Esophagus muscularis mucosa (tissue), 4 donors: ENCODE results near the gene ARF4. TPM values are rescaled to one million over a fixed set of nuclear protein-coding genes. Genes with fewer than 3 reads are reported as not detected.

Source experiments
- DNase-seq: peaks from one replicate; pipeline ENCODE4 v3.0.0-alpha.2; 2017; ENCODE audit errors: extremely low spot score
- H3K27ac ChIP-seq, 4 donors: fragments of 200-600 bp; sonication (generic); replicated peaks in 1 of 4; 1 replicate in 3 of 4; 2 replicates in 1 of 4; pipeline ENCODE4 v1.5.1; 2016 to 2019; ENCODE audit warnings: mild to moderate bottlenecking in 1 of 4
- H3K27me3 ChIP-seq, 4 donors: fragments of 200-600 bp; sonication (generic); one replicate each; pipeline versions ENCODE4 v1.5.1 to v1.6.0; 2016 to 2019
- H3K36me3 ChIP-seq, 4 donors: fragments of 200-600 bp; sonication (generic); one replicate each; pipeline ENCODE4 v1.5.1; 2016 to 2019
- H3K4me1 ChIP-seq, 4 donors: fragments of 200-600 bp; sonication (generic); one replicate each; pipeline ENCODE4 v1.5.1; 2016 to 2019
- H3K4me3 ChIP-seq, 4 donors: fragments of 200-600 bp; sonication (generic); 1 replicate in 2 of 4; 2 replicates in 2 of 4; pipeline ENCODE4 v1.5.1; 2016 to 2019; ENCODE audit warnings: mild to moderate bottlenecking in 4 of 4, moderate library complexity in 1 of 4
- H3K9me3 ChIP-seq, 4 donors: fragments of 200-600 bp; sonication (generic); 1 replicate in 3 of 4; 2 replicates in 1 of 4; pipeline ENCODE4 v1.5.1; 2016 to 2019
- EP300 ChIP-seq: sonication (generic); formaldehyde crosslinking; IDR thresholded peaks from one replicate; pipeline ENCODE4 v1.6.1; 2017; ENCODE audit warnings: antibody characterized with exemption
- POLR2A ChIP-seq: fragments of 450-650 bp; IDR thresholded peaks from one replicate; pipeline ENCODE4 v1.6.1; 2017; ENCODE audit warnings: antibody characterized with exemption, moderate library complexity, mild to moderate bottlenecking, low read depth
- POLR2AphosphoS5 ChIP-seq, 2 donors: sonication (generic); formaldehyde crosslinking; IDR thresholded peaks; one replicate each; pipeline ENCODE4 v1.6.1; 2017; ENCODE audit warnings: antibody characterized with exemption in 2 of 2
- WGBS: methylation state at CpG from one replicate; pipeline ENCODE4 v1.1.5; 2018; 5-methylcytosine and 5-hydroxymethylcytosine counted together
- intact Hi-C: fragments of 100-400 bp; cut with DNase I; formaldehyde crosslinking; loops from one replicate; pipeline ENCODE4 v1.15.1; 2023
- total RNA-seq, 4 donors: library from RNA; depleted of rRNA; stranded (reverse); fragments of >200 nt; gene quantifications; one replicate each; pipeline versions ENCODE4 v1.1.0 to v1.2.1, GENCODE V29; 2016
- TF ChIP-seq, protein P1 (sequence below), 3 experiments: fragments of 200-600 bp in 2 of 3; fragments of 450-650 bp in 1 of 3; sonication (generic) in 2 of 3; IDR thresholded peaks; one replicate each; pipeline ENCODE4 v1.5.1; 2017 to 2019; ENCODE audit warnings: antibody characterized with exemption in 3 of 3, mild to moderate bottlenecking in 2 of 3, moderate library complexity in 1 of 3

The ARF4 gene
- total RNA-seq, 4 donors from 2014 or later = 75.1 to 104 (median 84.1) TPM

DNA sequence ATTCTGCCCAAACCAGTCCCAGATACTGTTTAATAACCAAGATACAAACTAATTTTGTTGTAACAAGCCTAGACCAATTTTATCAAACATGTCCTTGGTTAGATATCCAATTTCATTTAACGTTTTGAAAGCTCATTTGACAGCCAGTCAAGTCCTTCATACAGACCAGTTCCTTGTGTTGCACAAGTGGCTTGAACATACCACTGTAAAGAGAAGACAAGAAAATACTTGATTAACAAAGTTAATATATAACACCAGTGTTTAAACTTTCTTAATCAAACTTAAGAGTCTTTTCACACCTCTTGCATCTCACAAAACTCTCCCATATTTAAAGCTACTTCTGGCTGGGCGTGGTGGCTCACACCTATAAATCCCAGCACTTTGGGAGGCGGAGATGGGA, 25.0 kb downstream of the ARF4 start:
- 79% methylated on average over 3 of the region's 3 CpGs for WGBS
- TF ChIP-seq POLR2AphosphoS5 (IDR thresholded peaks at IDR 0.05) (no peak), EP300 (no peak)
- TF ChIP-seq, protein P1, sequence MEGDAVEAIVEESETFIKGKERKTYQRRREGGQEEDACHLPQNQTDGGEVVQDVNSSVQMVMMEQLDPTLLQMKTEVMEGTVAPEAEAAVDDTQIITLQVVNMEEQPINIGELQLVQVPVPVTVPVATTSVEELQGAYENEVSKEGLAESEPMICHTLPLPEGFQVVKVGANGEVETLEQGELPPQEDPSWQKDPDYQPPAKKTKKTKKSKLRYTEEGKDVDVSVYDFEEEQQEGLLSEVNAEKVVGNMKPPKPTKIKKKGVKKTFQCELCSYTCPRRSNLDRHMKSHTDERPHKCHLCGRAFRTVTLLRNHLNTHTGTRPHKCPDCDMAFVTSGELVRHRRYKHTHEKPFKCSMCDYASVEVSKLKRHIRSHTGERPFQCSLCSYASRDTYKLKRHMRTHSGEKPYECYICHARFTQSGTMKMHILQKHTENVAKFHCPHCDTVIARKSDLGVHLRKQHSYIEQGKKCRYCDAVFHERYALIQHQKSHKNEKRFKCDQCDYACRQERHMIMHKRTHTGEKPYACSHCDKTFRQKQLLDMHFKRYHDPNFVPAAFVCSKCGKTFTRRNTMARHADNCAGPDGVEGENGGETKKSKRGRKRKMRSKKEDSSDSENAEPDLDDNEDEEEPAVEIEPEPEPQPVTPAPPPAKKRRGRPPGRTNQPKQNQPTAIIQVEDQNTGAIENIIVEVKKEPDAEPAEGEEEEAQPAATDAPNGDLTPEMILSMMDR (IDR thresholded peaks at IDR 0.05) = no peak
- Histone ChIP-seq H3K9me3 (no peaks in the 10 kb centered on the region), H3K27me3 (no peaks in the 10 kb centered on the region), H3K4me3 (no peak overlapping the region), H3K4me1 (peaks cover 14 to 18% (median 16%) of the 10 kb centered on the region in 4 donors), H3K36me3 (peaks cover 38 to 96% (median 66%) of the 10 kb centered on the region in 4 donors), H3K27ac (no peak overlapping the region)
- intact Hi-C loops = no loop called here
- DNase-seq = no peak

DNA sequence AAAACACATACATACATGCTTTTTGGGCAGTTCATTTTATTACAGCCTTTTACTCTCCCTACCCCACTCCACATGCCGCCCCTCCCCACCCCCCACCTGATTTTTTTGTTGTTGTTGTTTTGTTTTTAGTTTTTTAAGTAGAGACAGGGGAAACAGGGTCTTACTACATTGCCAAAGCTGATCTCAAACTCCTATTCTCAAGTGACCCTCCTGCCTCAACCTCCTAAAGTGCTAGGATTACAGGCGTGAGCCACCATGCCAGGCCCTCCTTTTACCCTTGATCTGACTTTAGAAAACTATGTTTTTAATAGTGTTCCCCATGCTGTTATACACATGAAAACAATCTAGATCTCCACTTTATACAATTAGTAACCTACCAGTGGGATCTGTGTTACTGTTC, 26.3 kb downstream of the ARF4 start:
- Histone ChIP-seq H3K4me3 (no peak overlapping the region), H3K4me1 (peaks cover 2 to 6% (median 3%) of the 10 kb centered on the region in 4 donors), H3K36me3 (peaks cover 43 to 98% (median 74%) of the 10 kb centered on the region in 4 donors), H3K27me3 (no peaks in the 10 kb centered on the region), H3K27ac (no peak overlapping the region), H3K9me3 (no peaks in the 10 kb centered on the region)
- intact Hi-C loops = no loop called here
- DNase-seq = no peak
- TF ChIP-seq POLR2AphosphoS5 (IDR thresholded peaks at IDR 0.05) = no peak
- TF ChIP-seq POLR2A = no peak
- no peak for TF ChIP-seq EP300
- TF ChIP-seq, protein P1 (IDR thresholded peaks at IDR 0.05) = no peak
- WGBS = 100% methylated on average over 2 of the region's 2 CpGs

- DNase-seq = no peak
- Histone ChIP-seq H3K4me1 (no peaks in the 10 kb centered on the region), H3K36me3 (peaks cover 43 to 97% (median 77%) of the 10 kb centered on the region in 4 donors), H3K9me3 (no peaks in the 10 kb centered on the region), H3K27me3 (no peaks in the 10 kb centered on the region), H3K4me3 (no peak overlapping the region), H3K27ac (no peak overlapping the region)
- TF ChIP-seq POLR2A = no peak
- TF ChIP-seq, protein P1 (IDR thresholded peaks at IDR 0.05) = no peak
- no peak for TF ChIP-seq POLR2AphosphoS5 (IDR thresholded peaks at IDR 0.05)
- TF ChIP-seq EP300 = no peak
- 80% methylated on average over 6 of the region's 6 CpGs for WGBS
- intact Hi-C loops = no loop called here
Measured at GRCh38 chr3:57569859-57570450, 27.2 kb downstream of the ARF4 start.

GRCh38 chr3:57559526-57559925, 37.6 kb downstream of the ARF4 start:
- intact Hi-C loops = no loop called here
- H3K4me3 ChIP-seq = no peak overlapping the region
- no peaks in the 10 kb centered on the region for H3K27me3 ChIP-seq
- peaks cover 28 to 51% (median 43%) of the 10 kb centered on the region in 4 donors for H3K4me1 ChIP-seq
- no peak for TF ChIP-seq POLR2AphosphoS5 (IDR thresholded peaks at IDR 0.05)
- TF ChIP-seq, protein P1 (IDR thresholded peaks at IDR 0.05) = no peak
- TF ChIP-seq EP300 = no peak
- TF ChIP-seq POLR2A = no peak
- H3K9me3 ChIP-seq = no peaks in the 10 kb centered on the region
- peaks cover 0 to 39% (median 24%) of the 10 kb centered on the region in 4 donors for H3K36me3 ChIP-seq
- DNase-seq = no peak
- no peak overlapping the region for H3K27ac ChIP-seq
- WGBS = 95% methylated on average over 1 of the region's 1 CpG

DNA sequence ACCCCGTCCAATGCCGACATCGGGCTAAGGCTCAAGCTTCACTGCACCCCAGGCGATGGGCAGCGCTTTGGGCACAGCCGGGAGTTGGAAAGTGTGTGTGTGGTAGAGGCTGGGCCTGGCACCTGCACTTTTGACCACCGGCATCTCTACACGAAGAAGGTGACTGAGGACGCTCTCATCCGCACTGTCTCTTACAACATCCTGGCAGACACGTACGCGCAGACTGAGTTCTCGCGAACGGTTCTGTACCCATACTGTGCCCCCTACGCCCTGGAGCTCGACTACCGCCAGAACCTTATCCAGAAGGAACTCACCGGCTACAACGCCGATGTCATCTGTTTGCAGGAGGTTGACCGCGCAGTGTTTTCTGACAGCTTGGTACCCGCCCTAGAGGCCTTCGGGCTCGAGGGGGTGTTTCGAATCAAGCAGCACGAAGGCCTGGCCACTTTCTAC, 40.0 kb downstream of the ARF4 start:
- peaks cover 0 to 29% (median 18%) of the 10 kb centered on the region in 4 donors for H3K36me3 ChIP-seq
- H3K4me1 ChIP-seq = peaks cover 28 to 51% (median 43%) of the 10 kb centered on the region in 4 donors
- H3K27ac ChIP-seq = peak overlapping the region; percentile 89 to 95 (median 94)
- intact Hi-C loops = no loop called here
- 2% methylated on average over 14 of the region's 29 CpGs for WGBS
- H3K4me3 ChIP-seq = peak overlapping the region; percentile 81 to 95 (median 87)
- DNase-seq = no peak
- TF ChIP-seq, protein P1 (IDR thresholded peaks at IDR 0.05) = no peak
- TF ChIP-seq EP300 (no peak), POLR2AphosphoS5 (IDR thresholded peaks at IDR 0.05) (no peak), POLR2A (no peak)
- H3K27me3 ChIP-seq = no peaks in the 10 kb centered on the region
- H3K9me3 ChIP-seq = no peaks in the 10 kb centered on the region
